ENCODE results near the gene NEK7. TPM values are rescaled to one million over a fixed set of nuclear protein-coding genes. Genes with fewer than 3 reads are reported as not detected.

NEK7 gene
- polyA plus RNA-seq, 1 donor from 2014 or later = 3.3 TPM

Other genes starting within 250 kb of the NEK7 start
- gene LHX9, start 239.6 kb upstream of the NEK7 start, polyA plus RNA-seq = 0.37 and 1.3 TPM in 2 replicates

Measured in neural cell (in vitro differentiated cells).